ENCODE measurements around the gene TMEFF2. TPM values are rescaled to one million over a fixed set of nuclear protein-coding genes. Genes with fewer than 3 reads are reported as not detected.

The TMEFF2 gene
- total RNA-seq, 1 donor from 2014 or later: not detected

DNA sequence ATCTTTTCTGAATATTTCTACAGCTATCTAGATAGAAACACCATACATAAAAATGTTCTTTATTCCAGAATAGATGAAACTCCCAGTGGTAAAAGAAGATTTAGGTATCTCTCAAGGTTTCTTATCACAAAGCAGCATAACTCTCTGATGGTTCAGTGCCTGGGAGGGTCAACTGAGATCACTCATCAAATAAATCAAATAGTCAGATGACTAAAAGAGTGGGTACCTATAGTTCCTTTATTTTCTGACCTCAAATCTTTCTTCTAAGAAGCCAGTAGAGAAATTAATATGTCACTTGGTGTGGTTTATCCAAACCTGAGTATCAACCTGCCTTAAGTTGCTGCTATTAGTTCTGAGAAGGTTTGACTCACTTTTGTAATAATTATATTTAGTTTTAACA is 120.9 kb downstream of the TMEFF2 start:
- H3K9me3 ChIP-seq: no peaks in the 10 kb centered on the region
- DNase-seq (ENCODE audit: low spot score in 2 of 2): no peak
- TF ChIP-seq CTCF (IDR thresholded peaks at IDR 0.05): no peak
- intact Hi-C loops (cut with DNase I): no loop called here
- no peak overlapping the region for H3K27ac ChIP-seq
- H3K4me1 ChIP-seq: no peaks in the 10 kb centered on the region
- no peaks in the 10 kb centered on the region for H3K27me3 ChIP-seq
- no peak overlapping the region for H3K4me3 ChIP-seq
- H3K36me3 ChIP-seq: no peaks in the 10 kb centered on the region

DNA sequence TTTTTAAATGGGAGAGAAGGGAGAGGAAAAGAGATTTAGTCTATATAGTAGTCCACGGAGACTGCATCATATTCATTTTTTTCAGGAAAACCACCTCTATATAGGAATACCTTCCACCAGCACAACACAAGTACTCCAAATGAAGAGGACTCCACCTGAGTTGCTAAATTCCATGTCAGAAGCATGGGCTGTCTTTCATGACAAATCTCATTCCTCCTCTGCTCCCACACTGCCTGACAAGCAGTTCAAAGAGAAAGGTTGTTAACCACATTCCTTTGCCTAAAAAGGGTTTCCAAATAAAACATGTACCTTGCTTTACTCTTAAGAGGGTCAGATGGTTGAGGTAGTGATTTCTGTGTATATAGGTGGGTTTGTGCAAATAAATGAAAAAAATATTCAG is 122.0 kb downstream of the TMEFF2 start:
- Histone ChIP-seq H3K9me3 (no peaks in the 10 kb centered on the region), H3K4me1 (no peaks in the 10 kb centered on the region), H3K4me3 (no peak overlapping the region), H3K27ac (no peak overlapping the region), H3K36me3 (no peaks in the 10 kb centered on the region), H3K27me3 (no peaks in the 10 kb centered on the region)
- intact Hi-C loops (cut with DNase I): no loop called here
- no peak for TF ChIP-seq CTCF (IDR thresholded peaks at IDR 0.05)
- no peak for DNase-seq (ENCODE audit: low spot score in 2 of 2)

- Histone ChIP-seq H3K4me1 (no peaks in the 10 kb centered on the region), H3K27me3 (no peaks in the 10 kb centered on the region), H3K36me3 (no peaks in the 10 kb centered on the region), H3K4me3 (no peak overlapping the region), H3K9me3 (no peaks in the 10 kb centered on the region), H3K27ac (no peak overlapping the region)
- no peak for TF ChIP-seq CTCF (IDR thresholded peaks at IDR 0.05)
- no peak for DNase-seq (ENCODE audit: low spot score in 2 of 2)
- intact Hi-C loops (cut with DNase I): no loop called here
These were observed 122.5 kb downstream of the TMEFF2 start for GRCh38 chr2:192072261-192072660.

GRCh38 chr2:192070099-192070498 is 124.6 kb downstream of the TMEFF2 start:
- Histone ChIP-seq H3K27ac (no peak overlapping the region), H3K4me3 (no peak overlapping the region), H3K36me3 (no peaks in the 10 kb centered on the region), H3K27me3 (no peaks in the 10 kb centered on the region), H3K9me3 (no peaks in the 10 kb centered on the region), H3K4me1 (no peaks in the 10 kb centered on the region)
- no peak for DNase-seq (ENCODE audit: low spot score in 2 of 2)
- no peak for TF ChIP-seq CTCF (IDR thresholded peaks at IDR 0.05)
- intact Hi-C loops (cut with DNase I): no loop called here

GRCh38 chr2:192069417-192069816 is 125.3 kb downstream of the TMEFF2 start:
- intact Hi-C loops (cut with DNase I): no loop called here
- Histone ChIP-seq H3K4me3 (no peak overlapping the region), H3K9me3 (no peaks in the 10 kb centered on the region)

More at GRCh38 chr2:192069417-192069816, 125.3 kb downstream of the TMEFF2 start:
- Histone ChIP-seq H3K27me3 (no peaks in the 10 kb centered on the region), H3K4me1 (no peaks in the 10 kb centered on the region), H3K27ac (no peak overlapping the region), H3K36me3 (no peaks in the 10 kb centered on the region)
- no peak for DNase-seq (ENCODE audit: low spot score in 2 of 2)
- no peak for TF ChIP-seq CTCF (IDR thresholded peaks at IDR 0.05)
